Lower lobe of right lung (tissue), 2 donors: Measurements from ENCODE around the gene ERFL. TPM values are rescaled to one million over a fixed set of nuclear protein-coding genes. Genes with fewer than 3 reads are reported as not detected.
A peak's percentile ranks its signal among the peaks of the same experiment; 100 is the strongest.

Experiments used
- ATAC-seq, 2 donors: fragments of 200-7000 bp; cut with Tn5 transposase; one replicate each; pipeline ENCODE4 v1.9.1; 2020 to 2022; ENCODE audit warnings: mild to moderate bottlenecking in 2 of 2, moderate library complexity in 2 of 2
- DNase-seq: peaks from one replicate; pipeline ENCODE4 v3.0.0-alpha.2; 2020
- H3K27ac ChIP-seq: fragments of 200-600 bp; one replicate; pipeline ENCODE4 v1.8.0; 2022
- H3K27me3 ChIP-seq: fragments of 200-600 bp; one replicate; pipeline ENCODE4 v1.8.0; 2022; ENCODE audit warnings: low read depth
- H3K36me3 ChIP-seq: fragments of 200-600 bp; one replicate; pipeline ENCODE4 v1.8.0; 2022; ENCODE audit warnings: mild to moderate bottlenecking
- H3K4me1 ChIP-seq: fragments of 200-600 bp; one replicate; pipeline ENCODE4 v1.8.0; 2022
- H3K4me3 ChIP-seq: fragments of 200-600 bp; one replicate; pipeline ENCODE4 v1.8.0; 2022; ENCODE audit warnings: mild to moderate bottlenecking
- H3K9me3 ChIP-seq: fragments of 200-600 bp; one replicate; pipeline ENCODE4 v1.8.0; 2022
- intact Hi-C: fragments of 100-400 bp; cut with DNase I; formaldehyde crosslinking; loops from one replicate; pipeline ENCODE4 v1.11.0; 2022
- total RNA-seq: library from RNA; stranded (reverse); fragmentation: NEBNext Ultra II Directional; extraction: Animal tissue kit (Norgen Biotek cat#: 25700); gene quantifications from one replicate; pipeline ENCODE4 v1.2.1, GENCODE V29; 2021
- TF ChIP-seq, protein P1 (sequence below): fragments of 200-600 bp; IDR thresholded peaks from one replicate; pipeline ENCODE4 v1.8.0; 2022; ENCODE audit warnings: antibody characterized with exemption, mild to moderate bottlenecking
- donor health status: DM: no; HTN: yes; CAD: no; lungs with severe emphysema.

ERFL gene
- total RNA-seq, 1 donor from 2014 or later, result 0.41 TPM

DNA sequence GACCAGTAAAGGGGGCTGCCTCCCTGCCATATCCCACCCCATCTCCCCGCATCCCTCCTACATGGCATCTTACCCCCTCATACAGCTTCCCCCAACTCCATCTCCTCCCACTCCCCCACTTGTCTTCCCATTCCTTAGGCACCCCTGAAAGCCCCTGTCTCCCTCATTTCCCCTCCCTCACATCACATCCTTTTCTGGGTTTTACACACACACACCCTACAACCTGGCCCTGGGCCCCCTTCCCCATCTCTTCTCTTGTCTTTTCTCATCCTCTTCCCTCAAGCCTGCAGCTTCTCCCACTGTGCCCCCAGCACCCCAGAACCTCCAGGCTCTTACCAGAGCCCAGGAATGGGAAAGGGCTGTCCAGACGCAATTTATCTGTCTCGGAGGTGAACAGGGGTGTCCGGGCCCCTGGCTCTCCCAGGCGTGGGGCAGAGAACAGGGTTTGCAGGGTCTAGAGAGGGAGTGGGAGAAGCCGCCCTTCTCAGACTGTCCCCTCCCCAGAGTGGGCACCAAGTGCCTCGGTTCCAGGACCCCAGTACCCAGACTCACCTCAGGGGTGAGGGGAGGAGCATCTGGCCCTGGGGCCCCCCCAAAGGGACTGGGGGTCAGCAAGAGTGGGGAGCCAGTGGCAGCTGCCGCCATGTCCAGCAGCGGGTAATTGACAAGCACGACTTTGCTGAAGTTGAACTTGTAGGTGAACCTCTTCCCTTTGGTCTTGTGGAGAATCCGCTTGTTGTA, 19.4 kb downstream of the ERFL start:
- intact Hi-C loops, result no loop called here
- H3K27me3 ChIP-seq, result peaks cover 15% of the 10 kb centered on the region
- no peak overlapping the region for H3K4me3 ChIP-seq
- TF ChIP-seq, protein P1, sequence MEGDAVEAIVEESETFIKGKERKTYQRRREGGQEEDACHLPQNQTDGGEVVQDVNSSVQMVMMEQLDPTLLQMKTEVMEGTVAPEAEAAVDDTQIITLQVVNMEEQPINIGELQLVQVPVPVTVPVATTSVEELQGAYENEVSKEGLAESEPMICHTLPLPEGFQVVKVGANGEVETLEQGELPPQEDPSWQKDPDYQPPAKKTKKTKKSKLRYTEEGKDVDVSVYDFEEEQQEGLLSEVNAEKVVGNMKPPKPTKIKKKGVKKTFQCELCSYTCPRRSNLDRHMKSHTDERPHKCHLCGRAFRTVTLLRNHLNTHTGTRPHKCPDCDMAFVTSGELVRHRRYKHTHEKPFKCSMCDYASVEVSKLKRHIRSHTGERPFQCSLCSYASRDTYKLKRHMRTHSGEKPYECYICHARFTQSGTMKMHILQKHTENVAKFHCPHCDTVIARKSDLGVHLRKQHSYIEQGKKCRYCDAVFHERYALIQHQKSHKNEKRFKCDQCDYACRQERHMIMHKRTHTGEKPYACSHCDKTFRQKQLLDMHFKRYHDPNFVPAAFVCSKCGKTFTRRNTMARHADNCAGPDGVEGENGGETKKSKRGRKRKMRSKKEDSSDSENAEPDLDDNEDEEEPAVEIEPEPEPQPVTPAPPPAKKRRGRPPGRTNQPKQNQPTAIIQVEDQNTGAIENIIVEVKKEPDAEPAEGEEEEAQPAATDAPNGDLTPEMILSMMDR, result no peak
- no peak overlapping the region for H3K27ac ChIP-seq
- peaks cover 5% of the 10 kb centered on the region for H3K4me1 ChIP-seq
- no peak for DNase-seq
- H3K9me3 ChIP-seq, result no peaks in the 10 kb centered on the region
- no peak for ATAC-seq
- peaks cover 36% of the 10 kb centered on the region for H3K36me3 ChIP-seq

DNA sequence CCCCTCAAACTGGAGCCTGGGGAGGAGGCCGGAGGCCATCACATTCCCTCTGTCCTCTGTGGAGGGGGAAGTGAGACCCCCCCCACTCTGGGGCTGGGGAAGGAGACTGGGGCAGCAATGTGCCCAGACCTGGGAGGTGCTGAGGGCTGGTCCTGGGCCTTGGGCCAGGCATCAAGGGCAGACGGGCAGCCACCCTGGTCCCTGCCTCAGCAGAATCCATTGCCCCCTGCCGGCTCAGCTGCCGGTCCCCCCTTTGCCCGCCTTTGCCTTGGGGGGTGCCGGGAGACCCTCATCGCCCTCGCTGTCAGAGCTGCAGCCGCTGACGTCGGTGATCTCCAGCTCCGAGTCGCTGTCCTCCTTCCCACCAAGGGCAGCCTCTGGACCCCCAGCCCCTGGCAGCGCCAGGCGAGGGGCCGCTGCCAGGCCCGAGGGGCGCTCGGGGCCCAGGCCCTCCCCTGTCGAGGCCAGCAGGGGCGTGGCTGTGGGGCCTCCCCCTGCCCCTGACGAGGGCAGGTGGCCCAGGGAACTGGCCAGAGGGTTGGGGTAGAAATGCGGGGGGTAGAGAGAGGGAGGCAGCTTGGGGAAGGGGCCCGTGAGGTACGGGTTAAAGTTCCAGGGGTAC, 20.1 kb downstream of the ERFL start:
- TF ChIP-seq, protein P1, result no peak

DNA sequence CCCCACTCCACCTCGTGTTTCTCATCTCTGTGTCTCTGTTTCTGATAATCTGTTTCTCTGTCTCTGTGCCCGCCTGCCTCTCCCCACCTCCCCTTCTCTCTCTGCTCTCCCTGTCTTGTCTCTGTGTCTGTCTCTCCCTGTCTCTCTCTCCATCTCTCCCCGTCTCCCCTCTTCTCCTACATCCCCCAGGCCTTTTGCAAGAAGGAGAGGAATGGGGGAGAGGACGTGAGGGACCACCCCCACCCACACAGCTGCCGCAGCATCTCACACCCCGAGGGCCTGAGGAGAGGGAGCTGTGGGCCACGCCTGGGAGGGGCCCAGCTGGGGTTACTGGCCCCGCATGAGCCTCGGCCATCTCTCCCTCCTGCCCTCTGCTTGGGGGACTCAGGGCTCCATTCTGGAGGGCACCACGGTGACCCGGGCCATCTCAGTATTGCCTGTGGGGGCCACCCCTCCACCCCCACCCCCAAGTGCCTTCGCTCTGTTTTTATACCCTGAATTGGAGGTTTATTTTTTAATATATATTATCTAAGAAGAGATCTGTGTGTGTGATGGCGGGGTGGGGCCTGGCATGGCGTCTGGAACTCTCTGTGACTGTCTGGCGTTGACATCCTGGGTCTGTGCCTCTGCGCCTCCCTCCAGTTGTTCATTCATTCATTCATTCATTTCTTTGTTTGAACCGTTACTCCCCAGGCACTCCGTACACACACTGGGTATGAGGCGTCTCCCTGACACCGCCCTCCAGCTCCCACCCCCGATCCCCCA, 21.2 kb downstream of the ERFL start:
- no peak for ATAC-seq
- Histone ChIP-seq H3K27me3 (peaks cover 1% of the 10 kb centered on the region), H3K9me3 (no peaks in the 10 kb centered on the region), H3K36me3 (peaks cover 54% of the 10 kb centered on the region), H3K4me3 (no peak overlapping the region), H3K4me1 (peaks cover 5% of the 10 kb centered on the region), H3K27ac (no peak overlapping the region)
- intact Hi-C loops, result no loop called here
- no peak for DNase-seq
- TF ChIP-seq, protein P1, result no peak

More for the DNA sequence above, 20.1 kb downstream of the ERFL start:
- no peak for ATAC-seq
- Histone ChIP-seq H3K4me1 (peaks cover 5% of the 10 kb centered on the region), H3K27me3 (peaks cover 10% of the 10 kb centered on the region), H3K4me3 (no peak overlapping the region), H3K36me3 (peaks cover 44% of the 10 kb centered on the region), H3K27ac (no peak overlapping the region), H3K9me3 (no peaks in the 10 kb centered on the region)
- no peak for DNase-seq
- intact Hi-C loops, result no loop called here

DNA sequence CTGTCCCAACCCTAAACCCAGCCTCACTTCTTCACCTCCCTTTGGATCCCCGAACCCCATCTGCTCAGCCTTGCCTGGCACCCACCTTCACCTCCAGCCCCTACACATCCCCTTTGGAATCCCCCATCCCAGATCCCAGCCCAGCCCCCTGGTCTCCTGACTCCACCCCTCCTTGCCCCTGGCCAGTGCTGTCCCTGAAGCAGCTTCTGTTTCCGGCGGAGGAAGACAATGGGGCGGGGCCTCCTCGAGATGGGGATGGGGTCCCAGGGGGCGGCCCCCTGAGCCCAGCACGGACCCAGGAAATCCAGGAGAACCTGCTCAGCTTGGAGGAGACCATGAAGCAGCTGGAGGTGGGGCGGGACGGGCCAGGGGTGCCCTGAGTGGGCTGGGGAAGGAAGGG, 22.0 kb downstream of the ERFL start:
- Histone ChIP-seq H3K36me3 (peaks cover 62% of the 10 kb centered on the region), H3K27me3 (no peaks in the 10 kb centered on the region), H3K9me3 (no peaks in the 10 kb centered on the region), H3K27ac (no peak overlapping the region), H3K4me1 (peaks cover 5% of the 10 kb centered on the region), H3K4me3 (no peak overlapping the region)
- ATAC-seq, result no peak
- intact Hi-C loops, result no loop called here
- TF ChIP-seq, protein P1, result no peak
- no peak for DNase-seq

DNA sequence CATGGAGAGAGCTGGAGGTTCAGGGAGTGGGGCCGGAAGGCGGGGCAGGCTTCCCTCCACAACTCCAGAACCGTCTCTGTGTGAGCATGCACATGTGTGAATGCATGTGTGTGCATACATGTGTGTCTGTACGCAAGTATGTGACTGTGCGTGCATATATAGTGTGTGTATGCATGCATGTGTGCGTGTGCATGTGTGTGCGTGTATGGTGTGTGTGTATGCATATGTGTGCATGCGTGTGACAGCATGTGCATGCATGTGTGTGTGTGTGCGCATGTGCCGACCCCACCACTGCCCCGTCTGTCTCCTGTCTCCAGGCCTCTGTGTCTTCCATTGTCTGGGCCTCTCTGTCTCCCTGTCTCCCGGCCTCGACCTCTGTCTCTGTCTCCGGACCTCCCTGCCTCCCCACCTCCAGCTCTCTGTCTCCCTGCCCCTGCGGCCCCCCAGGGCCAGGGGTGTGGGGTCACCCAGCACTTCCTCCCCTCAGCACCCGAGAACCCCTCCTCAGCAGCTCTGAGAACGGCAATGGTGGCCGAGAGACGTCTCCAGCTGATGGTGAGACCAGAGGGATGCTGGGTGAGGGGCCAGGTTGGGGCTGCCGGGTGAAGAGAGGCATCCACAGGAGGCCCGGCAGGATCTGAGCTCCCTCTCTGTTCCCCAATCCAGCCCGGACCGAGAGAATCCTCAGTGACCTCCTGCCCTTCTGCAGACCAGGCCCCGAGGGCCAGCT, 22.8 kb downstream of the ERFL start:
- intact Hi-C loops, result no loop called here
- ATAC-seq, result no peak
- Histone ChIP-seq H3K4me1 (peaks cover 5% of the 10 kb centered on the region), H3K27ac (no peak overlapping the region), H3K27me3 (no peaks in the 10 kb centered on the region), H3K9me3 (no peaks in the 10 kb centered on the region), H3K36me3 (peaks cover 70% of the 10 kb centered on the region), H3K4me3 (peak overlapping the region; percentile 33)
- TF ChIP-seq, protein P1, result no peak
- no peak for DNase-seq
